WTC11 (cell line): ENCODE results near the gene SGSM2. TPM values are rescaled to one million over a fixed set of nuclear protein-coding genes. Genes with fewer than 3 reads are reported as not detected.

ENCODE experiments used
- CREM ChIP-seq: sonication (generic); formaldehyde crosslinking; IDR thresholded peaks from 2 replicates; pipeline ENCODE4 v1.8.1; 2022; ENCODE audit warnings: mild to moderate bottlenecking, missing genetic modification reagents, moderate library complexity
- EMX1 ChIP-seq: fragments of 250-450 bp; sonication (Bioruptor Pico); IDR thresholded peaks from 2 replicates; pipeline ENCODE4 v1.8.0; 2021; ENCODE audit warnings: mild to moderate bottlenecking
- GTF2I ChIP-seq: fragments of 250-450 bp; sonication (Bioruptor Pico); conservative IDR thresholded peaks from 2 replicates; pipeline ENCODE4 v1.4.0; 2021; ENCODE audit warnings: mild to moderate bottlenecking
- MXD4 ChIP-seq: fragments of 250-450 bp; sonication (Bioruptor Pico); IDR thresholded peaks from 2 replicates; pipeline ENCODE4 v1.8.0; 2021; ENCODE audit warnings: mild to moderate bottlenecking, moderate library complexity, borderline replicate concordance
- NFE2L1 ChIP-seq: sonication (generic); formaldehyde crosslinking; IDR thresholded peaks from 2 replicates; pipeline ENCODE4 v1.8.1; 2023; ENCODE audit warnings: missing genetic modification reagents
- NFYB ChIP-seq: sonication (generic); formaldehyde crosslinking; conservative IDR thresholded peaks from 2 replicates; pipeline ENCODE4 v1.8.0; 2022; ENCODE audit warnings: low read depth, missing genetic modification reagents
- NR2C2 ChIP-seq: sonication (generic); formaldehyde crosslinking; IDR thresholded peaks from 2 replicates; pipeline ENCODE4 v1.8.0; 2022; ENCODE audit warnings: mild to moderate bottlenecking, missing genetic modification reagents
- NR3C1 ChIP-seq: sonication (generic); formaldehyde crosslinking; conservative IDR thresholded peaks from 2 replicates; pipeline ENCODE4 v1.8.1; 2023; ENCODE audit warnings: low read depth, mild to moderate bottlenecking, missing genetic modification reagents
- PRRX2 ChIP-seq: fragments of 250-450 bp; sonication (Bioruptor Pico); IDR thresholded peaks from 2 replicates; pipeline ENCODE4 v1.8.0; 2021; ENCODE audit warnings: mild to moderate bottlenecking
- RELA ChIP-seq: sonication (generic); formaldehyde crosslinking; IDR thresholded peaks from 2 replicates; pipeline ENCODE4 v1.8.1; 2022; ENCODE audit warnings: missing genetic modification reagents, mild to moderate bottlenecking, borderline replicate concordance
- TEAD1 ChIP-seq: sonication (generic); formaldehyde crosslinking; IDR thresholded peaks from 2 replicates; pipeline ENCODE4 v1.8.0; 2022; ENCODE audit warnings: mild to moderate bottlenecking, missing genetic modification reagents
- TEAD4 ChIP-seq: sonication (generic); formaldehyde crosslinking; IDR thresholded peaks from 2 replicates; pipeline ENCODE4 v1.8.0; 2022; ENCODE audit warnings: mild to moderate bottlenecking, missing genetic modification reagents
- ZNF232 ChIP-seq: sonication (generic); formaldehyde crosslinking; IDR thresholded peaks from 2 replicates; pipeline ENCODE4 v1.8.0; 2022; ENCODE audit warnings: mild to moderate bottlenecking, missing genetic modification reagents
- ZNF263 ChIP-seq: sonication (generic); formaldehyde crosslinking; IDR thresholded peaks from 2 replicates; pipeline ENCODE4 v1.8.1; 2022; ENCODE audit warnings: low read depth, mild to moderate bottlenecking, moderate library complexity, missing genetic modification reagents
- ZNF416 ChIP-seq: fragments of 250-450 bp; sonication (Bioruptor Pico); IDR thresholded peaks from 2 replicates; pipeline ENCODE4 v1.9.0; 2021; ENCODE audit warnings: mild to moderate bottlenecking, inconsistent platforms
- total RNA-seq: library from RNA; stranded (reverse); gene quantifications from 3 replicates; pipeline ENCODE4 v1.2.3, GENCODE V29; 2021
- TF ChIP-seq, protein P1 (sequence below): sonication (generic); formaldehyde crosslinking; IDR thresholded peaks from 2 replicates; pipeline ENCODE4 v1.8.0; 2022; ENCODE audit warnings: mild to moderate bottlenecking, missing genetic modification reagents
- TF ChIP-seq, protein P2 (sequence below): sonication (generic); formaldehyde crosslinking; IDR thresholded peaks from 2 replicates; pipeline ENCODE4 v1.8.0; 2022; ENCODE audit warnings: mild to moderate bottlenecking, missing genetic modification reagents
- TF ChIP-seq, protein P3 (sequence below): fragments of 250-450 bp; sonication (Bioruptor Pico); conservative IDR thresholded peaks from 2 replicates; pipeline ENCODE4 v1.9.0; 2021; ENCODE audit warnings: mild to moderate bottlenecking
- TF ChIP-seq, protein P4 (sequence below): sonication (generic); formaldehyde crosslinking; IDR thresholded peaks from 2 replicates; pipeline ENCODE4 v1.8.1; 2022; ENCODE audit warnings: mild to moderate bottlenecking, moderate library complexity, missing genetic modification reagents
- TF ChIP-seq, protein P5 (sequence below): sonication (generic); formaldehyde crosslinking; IDR thresholded peaks from 2 replicates; pipeline ENCODE4 v1.8.0; 2022; ENCODE audit warnings: mild to moderate bottlenecking, missing genetic modification reagents
- TF ChIP-seq, protein P6 (sequence below): fragments of 250-450 bp; sonication (Bioruptor Pico); IDR thresholded peaks from 2 replicates; pipeline ENCODE4 v1.9.0; 2021; ENCODE audit warnings: mild to moderate bottlenecking
- TF ChIP-seq, protein P7 (sequence below): sonication (generic); formaldehyde crosslinking; IDR thresholded peaks from 2 replicates; pipeline ENCODE4 v1.8.1; 2023; ENCODE audit warnings: mild to moderate bottlenecking, missing genetic modification reagents
- TF ChIP-seq, protein P8 (sequence below): fragments of 250-450 bp; sonication (Bioruptor Pico); IDR thresholded peaks from 2 replicates; pipeline ENCODE4 v1.8.0; 2021; ENCODE audit warnings: mild to moderate bottlenecking

Gene SGSM2
- total RNA-seq, 1 experiment from 2014 or later: 50.3 TPM

DNA sequence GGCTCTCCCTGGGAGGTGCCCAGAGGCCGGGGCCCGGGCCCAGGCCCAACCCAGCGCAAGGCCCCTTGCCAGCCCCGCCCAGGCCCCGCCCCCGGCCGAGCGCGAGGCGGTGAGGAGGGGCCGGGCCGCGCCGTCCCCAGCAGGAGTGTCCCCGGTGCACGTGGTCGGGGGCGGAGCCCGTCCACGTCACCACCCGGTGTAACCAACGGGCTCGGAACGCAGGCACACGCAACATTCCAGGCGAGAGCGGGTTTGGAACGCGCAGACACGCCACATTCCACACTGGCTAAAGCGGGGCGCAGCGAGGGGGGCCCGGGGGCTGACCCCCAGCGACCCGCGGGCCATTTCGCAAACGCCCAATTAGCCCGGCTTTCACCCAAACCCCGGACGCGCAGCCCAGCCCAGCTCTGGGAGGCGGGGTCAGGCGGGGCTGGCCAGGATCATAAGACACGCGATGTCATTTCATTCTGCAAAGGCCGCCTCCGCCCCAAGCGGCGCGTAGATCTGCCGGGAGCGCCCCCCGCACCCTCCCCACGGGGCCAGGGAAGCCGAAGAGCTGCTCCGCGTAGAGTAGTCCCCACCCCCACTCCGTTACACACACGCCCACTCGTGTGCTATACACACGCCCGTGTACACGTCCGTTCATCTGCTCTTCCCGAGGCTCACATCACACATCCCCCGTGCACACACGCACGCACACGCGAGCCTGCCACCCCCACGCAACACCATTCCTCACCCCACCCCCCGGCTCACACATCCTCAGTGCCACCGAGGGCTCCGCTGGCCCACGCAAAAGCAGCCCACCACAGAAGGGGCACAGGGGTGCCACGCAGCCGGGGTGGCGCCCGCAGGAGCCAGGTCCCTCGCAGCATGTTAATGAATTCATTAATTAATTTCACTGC, 62.5 kb downstream of the SGSM2 start (continued):
- TF ChIP-seq, protein P1, sequence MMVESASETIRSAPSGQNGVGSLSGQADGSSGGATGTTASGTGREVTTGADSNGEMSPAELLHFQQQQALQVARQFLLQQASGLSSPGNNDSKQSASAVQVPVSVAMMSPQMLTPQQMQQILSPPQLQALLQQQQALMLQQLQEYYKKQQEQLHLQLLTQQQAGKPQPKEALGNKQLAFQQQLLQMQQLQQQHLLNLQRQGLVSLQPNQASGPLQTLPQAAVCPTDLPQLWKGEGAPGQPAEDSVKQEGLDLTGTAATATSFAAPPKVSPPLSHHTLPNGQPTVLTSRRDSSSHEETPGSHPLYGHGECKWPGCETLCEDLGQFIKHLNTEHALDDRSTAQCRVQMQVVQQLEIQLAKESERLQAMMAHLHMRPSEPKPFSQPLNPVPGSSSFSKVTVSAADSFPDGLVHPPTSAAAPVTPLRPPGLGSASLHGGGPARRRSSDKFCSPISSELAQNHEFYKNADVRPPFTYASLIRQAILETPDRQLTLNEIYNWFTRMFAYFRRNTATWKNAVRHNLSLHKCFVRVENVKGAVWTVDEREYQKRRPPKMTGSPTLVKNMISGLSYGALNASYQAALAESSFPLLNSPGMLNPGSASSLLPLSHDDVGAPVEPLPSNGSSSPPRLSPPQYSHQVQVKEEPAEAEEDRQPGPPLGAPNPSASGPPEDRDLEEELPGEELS (CRISPR knock-in tag): no peak
- TF ChIP-seq TEAD4 (peak; percentile 78; the same call in 1 of the 2 replicates), NR2C2 (CRISPR knock-in tag) (no peak), ZNF232 (0 out of 2 replicates have a peak, but pooled peaks have one; percentile 17), GTF2I (CRISPR knock-in tag) (no peak), CREM (peak; percentile 74), NR3C1 (CRISPR knock-in tag) (no peak), NFYB (CRISPR knock-in tag) (no peak; the same call in 1 of the 2 replicates), ZNF416 (CRISPR knock-in tag) (no peak), EMX1 (CRISPR knock-in tag) (no peak), PRRX2 (CRISPR knock-in tag) (no peak), TEAD1 (CRISPR knock-in tag) (peak; percentile 70; the same call in 1 of the 2 replicates), MXD4 (no peak), NFE2L1 (CRISPR knock-in tag) (no peak), ZNF263 (no peak), RELA (no peak)
- TF ChIP-seq, protein P2, sequence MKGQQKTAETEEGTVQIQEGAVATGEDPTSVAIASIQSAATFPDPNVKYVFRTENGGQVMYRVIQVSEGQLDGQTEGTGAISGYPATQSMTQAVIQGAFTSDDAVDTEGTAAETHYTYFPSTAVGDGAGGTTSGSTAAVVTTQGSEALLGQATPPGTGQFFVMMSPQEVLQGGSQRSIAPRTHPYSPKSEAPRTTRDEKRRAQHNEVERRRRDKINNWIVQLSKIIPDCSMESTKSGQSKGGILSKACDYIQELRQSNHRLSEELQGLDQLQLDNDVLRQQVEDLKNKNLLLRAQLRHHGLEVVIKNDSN (CRISPR knock-in tag): peak; percentile 83
- TF ChIP-seq, protein P3, sequence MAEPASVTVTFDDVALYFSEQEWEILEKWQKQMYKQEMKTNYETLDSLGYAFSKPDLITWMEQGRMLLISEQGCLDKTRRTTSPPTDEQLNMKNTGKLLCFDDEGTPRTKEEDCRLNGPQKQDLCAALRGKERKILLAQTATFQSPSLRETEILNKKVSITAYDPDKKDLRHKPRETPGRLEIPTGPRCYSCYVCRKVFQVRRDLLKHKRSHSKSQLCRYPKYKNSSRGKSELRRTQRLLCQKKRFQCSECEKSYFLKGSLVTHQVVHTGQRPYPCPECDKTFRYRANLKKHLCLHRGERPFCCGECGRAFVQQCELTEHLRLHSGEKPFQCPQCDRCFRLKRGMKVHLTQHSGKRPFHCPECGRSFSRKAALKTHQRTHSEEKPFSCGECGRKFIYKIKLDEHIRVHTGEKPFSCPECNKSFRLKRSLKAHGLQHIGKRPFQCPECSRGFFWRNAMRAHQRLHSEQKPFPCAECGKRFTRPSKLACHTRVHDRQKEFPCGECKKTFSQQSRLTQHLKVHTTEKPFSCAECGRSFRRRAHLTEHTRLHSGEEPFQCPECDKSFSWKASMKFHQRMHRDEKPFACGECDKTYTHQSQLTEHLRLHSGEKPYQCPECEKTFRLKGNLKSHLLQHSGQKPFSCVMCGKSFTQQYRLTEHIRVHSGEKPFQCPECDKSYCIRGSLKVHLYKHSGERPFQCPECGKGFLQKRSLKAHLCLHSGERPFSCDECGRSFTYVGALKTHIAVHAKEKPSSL (CRISPR knock-in tag): no peak
- TF ChIP-seq, protein P4, sequence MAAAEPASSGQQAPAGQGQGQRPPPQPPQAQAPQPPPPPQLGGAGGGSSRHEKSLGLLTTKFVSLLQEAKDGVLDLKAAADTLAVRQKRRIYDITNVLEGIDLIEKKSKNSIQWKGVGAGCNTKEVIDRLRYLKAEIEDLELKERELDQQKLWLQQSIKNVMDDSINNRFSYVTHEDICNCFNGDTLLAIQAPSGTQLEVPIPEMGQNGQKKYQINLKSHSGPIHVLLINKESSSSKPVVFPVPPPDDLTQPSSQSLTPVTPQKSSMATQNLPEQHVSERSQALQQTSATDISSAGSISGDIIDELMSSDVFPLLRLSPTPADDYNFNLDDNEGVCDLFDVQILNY: peak; percentile 60; the same call in 1 of the 2 replicates
- TF ChIP-seq, protein P5, sequence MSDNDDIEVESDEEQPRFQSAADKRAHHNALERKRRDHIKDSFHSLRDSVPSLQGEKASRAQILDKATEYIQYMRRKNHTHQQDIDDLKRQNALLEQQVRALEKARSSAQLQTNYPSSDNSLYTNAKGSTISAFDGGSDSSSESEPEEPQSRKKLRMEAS (CRISPR knock-in tag): peak; percentile 82; the same call in 1 of the 2 replicates
- TF ChIP-seq, protein P6, sequence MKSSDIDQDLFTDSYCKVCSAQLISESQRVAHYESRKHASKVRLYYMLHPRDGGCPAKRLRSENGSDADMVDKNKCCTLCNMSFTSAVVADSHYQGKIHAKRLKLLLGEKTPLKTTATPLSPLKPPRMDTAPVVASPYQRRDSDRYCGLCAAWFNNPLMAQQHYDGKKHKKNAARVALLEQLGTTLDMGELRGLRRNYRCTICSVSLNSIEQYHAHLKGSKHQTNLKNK (CRISPR knock-in tag): no peak
- TF ChIP-seq, protein P7, sequence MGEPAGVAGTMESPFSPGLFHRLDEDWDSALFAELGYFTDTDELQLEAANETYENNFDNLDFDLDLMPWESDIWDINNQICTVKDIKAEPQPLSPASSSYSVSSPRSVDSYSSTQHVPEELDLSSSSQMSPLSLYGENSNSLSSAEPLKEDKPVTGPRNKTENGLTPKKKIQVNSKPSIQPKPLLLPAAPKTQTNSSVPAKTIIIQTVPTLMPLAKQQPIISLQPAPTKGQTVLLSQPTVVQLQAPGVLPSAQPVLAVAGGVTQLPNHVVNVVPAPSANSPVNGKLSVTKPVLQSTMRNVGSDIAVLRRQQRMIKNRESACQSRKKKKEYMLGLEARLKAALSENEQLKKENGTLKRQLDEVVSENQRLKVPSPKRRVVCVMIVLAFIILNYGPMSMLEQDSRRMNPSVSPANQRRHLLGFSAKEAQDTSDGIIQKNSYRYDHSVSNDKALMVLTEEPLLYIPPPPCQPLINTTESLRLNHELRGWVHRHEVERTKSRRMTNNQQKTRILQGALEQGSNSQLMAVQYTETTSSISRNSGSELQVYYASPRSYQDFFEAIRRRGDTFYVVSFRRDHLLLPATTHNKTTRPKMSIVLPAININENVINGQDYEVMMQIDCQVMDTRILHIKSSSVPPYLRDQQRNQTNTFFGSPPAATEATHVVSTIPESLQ (CRISPR knock-in tag): no peak
- TF ChIP-seq, protein P8, sequence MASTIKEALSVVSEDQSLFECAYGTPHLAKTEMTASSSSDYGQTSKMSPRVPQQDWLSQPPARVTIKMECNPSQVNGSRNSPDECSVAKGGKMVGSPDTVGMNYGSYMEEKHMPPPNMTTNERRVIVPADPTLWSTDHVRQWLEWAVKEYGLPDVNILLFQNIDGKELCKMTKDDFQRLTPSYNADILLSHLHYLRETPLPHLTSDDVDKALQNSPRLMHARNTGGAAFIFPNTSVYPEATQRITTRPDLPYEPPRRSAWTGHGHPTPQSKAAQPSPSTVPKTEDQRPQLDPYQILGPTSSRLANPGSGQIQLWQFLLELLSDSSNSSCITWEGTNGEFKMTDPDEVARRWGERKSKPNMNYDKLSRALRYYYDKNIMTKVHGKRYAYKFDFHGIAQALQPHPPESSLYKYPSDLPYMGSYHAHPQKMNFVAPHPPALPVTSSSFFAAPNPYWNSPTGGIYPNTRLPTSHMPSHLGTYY (CRISPR knock-in tag): no peak
